NCI-H748 (cell line): ENCODE data around the gene ERC1.
A peak's percentile ranks its signal among the peaks of the same experiment; 100 is the strongest.

Source experiments
- DNase-seq: peaks from one replicate; lab custom pipeline; 2025; ENCODE audit not compliant: unreplicated experiment; lab: John Stamatoyannopoulos, UW

The ERC1 gene

GRCh38 chr12:1377117-1377516 lies 386.1 kb downstream of the ERC1 start:
- DNase-seq, result no peak

DNA sequence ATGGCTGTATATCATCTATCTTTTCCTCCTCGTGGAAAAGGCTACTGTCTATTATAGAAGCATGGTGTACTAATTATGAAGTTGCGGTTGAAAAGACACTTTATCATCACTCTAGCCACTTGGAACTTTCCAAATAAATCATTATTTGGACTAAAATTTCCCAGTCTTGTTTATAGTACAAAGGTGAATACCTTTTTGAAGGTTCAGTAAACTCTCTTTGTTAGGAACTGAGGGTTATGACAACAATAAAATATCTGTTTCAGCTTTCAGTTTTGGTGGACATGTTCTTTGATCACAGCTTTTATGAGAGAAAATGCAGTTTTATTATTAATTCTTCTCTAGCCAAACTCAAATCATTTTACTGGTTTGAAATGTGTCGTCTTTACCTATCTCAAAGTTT lies 386.7 kb downstream of the ERC1 start:
- DNase-seq, result no peak

DNA sequence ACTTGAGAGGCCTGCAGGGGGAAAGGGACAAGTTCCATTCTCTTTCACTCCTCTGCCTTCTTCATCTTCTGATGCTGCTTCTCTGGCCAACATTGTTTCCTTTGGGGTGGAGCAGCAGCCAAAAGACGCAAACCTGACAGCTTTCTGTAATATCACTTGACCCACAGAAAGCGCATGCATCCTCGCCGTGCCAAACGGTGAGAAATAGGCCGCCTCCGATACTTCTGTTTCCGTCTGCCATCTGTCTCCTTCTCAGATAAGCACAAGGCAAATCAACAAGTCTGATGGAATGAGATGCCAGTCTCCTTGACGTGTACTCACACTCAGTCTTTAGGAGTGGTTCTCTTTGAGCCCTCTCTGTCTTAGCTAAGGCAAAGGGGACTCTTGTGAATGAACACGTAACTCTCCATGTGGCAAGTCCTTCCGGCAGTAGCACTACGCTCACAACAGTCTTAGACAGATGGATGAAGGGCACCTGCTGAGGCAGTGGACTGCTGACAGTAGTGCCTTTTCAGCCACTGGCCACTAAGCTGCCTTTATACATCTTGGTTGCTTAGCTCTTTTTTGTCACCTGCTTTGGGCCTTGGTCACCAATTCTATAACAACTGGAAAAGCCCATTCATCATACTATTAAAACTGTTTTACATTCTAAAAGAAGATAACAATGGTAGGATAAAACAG lies 389.3 kb downstream of the ERC1 start:
- DNase-seq, result no peak

GRCh38 chr12:1382151-1382550 lies 391.1 kb downstream of the ERC1 start:
- no peak for DNase-seq

DNA sequence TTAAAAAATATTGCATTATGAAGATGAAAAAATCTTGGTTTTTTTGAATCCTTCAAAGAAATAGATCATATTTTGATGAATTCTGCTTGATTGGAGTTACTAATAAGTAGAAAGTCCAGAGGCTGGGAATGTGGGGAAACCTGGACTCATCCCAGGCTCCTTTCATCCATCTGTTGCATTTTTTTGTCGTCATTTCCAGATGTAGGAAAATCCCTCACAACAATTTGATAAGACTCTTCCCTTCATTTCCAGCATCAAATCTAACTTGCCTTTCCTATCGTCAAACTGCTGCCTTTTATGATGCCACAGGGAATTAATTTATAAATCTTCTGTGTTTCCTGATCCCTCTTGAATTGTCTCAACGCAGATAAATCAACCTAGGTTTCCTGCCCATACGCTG lies 391.8 kb downstream of the ERC1 start:
- no peak for DNase-seq

GRCh38 chr12:1383758-1384157 lies 392.7 kb downstream of the ERC1 start:
- DNase-seq, result no peak

DNA sequence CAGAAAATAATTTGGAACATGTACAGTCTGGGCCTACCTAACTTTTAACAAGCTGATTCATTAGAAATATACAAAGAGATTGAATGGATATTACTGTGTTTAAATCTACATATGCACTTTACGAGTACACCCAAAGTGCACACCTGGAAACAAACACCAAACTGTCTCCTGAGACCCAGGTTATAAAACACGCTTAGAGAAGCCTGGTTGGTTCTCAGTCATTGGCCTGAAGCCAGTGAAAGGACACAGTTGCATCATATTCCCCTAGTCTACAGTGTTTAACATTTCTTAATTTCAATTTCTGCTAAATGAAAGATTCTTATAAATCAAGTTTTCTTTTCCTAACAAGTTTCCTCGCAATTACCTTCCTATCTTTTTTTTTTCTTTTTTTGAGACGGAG lies 393.9 kb downstream of the ERC1 start:
- DNase-seq, result no peak

DNA sequence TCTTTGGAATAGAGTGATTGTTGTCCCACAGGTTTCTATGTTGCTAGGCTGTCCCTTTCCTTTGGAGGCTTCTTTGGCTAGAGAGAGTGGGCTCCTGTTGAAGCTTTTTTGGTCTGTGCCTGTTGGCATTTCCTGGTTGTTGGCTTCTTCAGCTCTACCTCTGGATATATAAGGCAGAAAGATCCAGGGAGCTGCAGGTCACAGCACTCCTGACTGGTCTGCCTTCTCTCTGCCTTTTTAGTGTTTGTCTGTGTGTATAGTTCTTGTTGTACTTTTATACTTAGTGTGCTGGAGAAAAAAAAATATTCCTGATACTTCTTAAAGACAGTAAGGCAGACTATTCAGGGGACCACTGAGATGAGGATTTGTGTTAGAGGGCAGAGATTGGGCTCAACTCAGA lies 400.7 kb downstream of the ERC1 start:
- peak; percentile 6 for DNase-seq

GRCh38 chr12:1395421-1395955 lies 404.5 kb downstream of the ERC1 start:
- no peak for DNase-seq

- no peak for DNase-seq
Measured at GRCh38 chr12:1398673-1399072, 407.6 kb downstream of the ERC1 start.

- no peak for DNase-seq
Measured at GRCh38 chr12:1401891-1402290, 410.9 kb downstream of the ERC1 start.

- no peak for DNase-seq
Measured at GRCh38 chr12:1403417-1403816, 412.4 kb downstream of the ERC1 start.

DNA sequence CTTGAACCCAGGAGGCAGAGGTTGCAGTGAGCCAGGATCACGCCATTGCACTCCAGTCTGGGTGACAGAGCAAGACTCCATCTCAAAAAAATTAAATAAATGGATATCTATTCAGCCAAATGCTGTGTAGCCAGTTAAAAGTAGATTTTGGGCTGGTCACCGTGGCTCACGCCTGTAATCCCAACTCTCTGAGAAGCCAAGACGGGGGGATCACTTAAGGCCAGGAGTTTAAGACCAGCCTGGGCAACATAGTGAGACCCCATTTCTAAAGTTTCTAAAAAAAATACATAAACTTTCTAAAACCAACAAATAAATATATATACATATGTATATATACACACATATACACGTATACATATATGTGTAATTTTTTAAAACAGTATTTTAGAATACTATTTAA lies 414.6 kb downstream of the ERC1 start:
- no peak for DNase-seq

- no peak for DNase-seq
Measured at GRCh38 chr12:1410794-1411193, 419.8 kb downstream of the ERC1 start.

DNA sequence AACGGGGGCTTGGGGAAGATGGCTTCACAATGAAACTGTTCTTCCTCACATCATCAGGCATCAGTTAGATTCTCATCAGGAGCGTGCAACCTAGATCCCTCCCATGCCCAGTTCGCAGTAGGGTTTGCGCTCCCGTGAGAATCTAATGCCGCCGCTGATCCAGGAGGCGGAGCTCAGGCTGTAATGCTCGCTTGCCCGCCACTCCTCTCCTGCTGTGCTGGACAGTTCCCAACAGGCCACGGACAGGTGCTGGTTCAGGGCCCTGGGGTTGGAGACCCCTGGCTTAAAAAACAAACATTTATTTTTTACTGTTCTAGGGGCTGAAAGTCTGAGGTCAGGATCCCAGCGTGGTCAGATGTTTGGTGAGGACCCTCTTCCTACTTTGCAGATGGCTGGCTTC lies 422.9 kb downstream of the ERC1 start:
- DNase-seq, result no peak

GRCh38 chr12:1418144-1418543 lies 427.1 kb downstream of the ERC1 start:
- DNase-seq, result no peak

DNA sequence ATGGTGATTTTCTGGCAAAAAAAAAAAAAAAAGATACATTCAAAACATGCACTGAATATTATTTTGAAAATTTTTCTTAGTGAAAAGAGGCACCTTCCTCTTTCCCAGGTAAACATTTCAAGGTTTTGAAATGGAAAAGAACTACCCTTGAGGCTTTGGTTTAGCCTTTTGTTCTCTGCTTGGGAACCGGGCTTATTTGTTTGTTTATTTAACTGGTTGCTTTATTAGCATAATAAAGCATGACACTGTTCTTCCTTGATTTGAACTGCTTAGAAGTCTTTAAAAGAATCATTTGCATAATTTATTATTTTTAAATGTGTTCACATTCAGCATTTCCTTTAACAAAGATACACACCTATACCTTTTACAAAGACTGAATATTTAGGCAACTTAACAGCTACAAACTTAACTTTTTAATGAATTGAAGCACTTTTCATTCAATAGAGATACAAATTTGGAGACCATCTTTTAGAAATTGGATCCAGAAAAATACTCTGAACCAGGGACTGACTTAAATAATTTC lies 428.9 kb downstream of the ERC1 start:
- no peak for DNase-seq

- no peak for DNase-seq
Measured at GRCh38 chr12:1421091-1421846, 430.2 kb downstream of the ERC1 start.

DNA sequence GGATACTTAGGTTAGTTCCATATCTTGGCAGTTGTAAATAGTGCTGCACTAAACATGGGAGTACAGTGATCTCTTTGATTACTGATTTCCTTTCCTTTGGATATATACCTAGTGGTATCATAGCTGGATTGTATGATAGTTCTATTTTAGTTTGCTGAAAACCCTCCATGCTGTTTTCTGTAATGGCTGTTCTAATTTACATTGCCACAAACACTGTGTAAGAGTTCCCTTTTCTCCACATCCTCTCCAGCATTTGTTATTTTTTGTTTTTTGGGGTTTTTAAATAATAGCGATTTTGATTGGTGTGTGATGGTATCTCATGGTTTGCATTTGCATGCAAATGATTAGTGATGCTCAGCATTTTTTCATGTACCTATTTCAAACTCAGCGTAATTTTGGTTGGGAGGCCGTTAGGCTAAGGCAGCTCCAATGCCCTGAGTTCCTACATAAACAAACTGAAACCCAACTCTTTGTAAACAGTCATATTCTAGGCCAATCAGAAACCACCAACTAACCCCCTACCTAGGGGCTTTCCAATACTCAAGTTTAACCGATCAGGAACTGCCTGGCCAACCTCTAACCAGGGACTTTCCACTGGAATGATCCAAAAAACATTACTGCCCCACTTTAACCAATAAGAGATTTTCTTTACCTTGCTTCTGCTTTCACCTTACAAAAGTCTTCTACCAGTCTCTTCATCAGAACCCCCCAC lies 431.7 kb downstream of the ERC1 start:
- DNase-seq, result no peak

GRCh38 chr12:1424674-1425395 lies 433.8 kb downstream of the ERC1 start:
- DNase-seq, result no peak

DNA sequence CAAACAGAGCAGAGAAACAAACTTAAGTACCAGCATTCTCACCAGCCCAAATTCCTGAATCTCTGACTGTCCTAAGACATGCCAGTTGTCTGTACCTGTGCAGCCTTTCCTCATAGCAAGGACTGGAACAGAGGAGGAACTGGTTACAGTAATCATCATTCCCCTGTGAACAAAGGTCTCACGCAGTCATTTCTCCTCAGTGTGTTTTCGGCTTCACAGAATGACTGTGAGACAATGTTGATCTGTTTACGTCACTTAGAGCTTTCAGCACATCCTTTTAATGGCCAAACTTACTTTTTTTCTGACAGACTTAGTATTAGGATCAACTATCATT lies 434.3 kb downstream of the ERC1 start:
- no peak for DNase-seq
